Endodermal cell (in vitro differentiated cells): ENCODE measurements around the gene EPC2. TPM values are rescaled to one million over a fixed set of nuclear protein-coding genes. Genes with fewer than 3 reads are reported as not detected.

ENCODE experiments used
- DNase-seq: peaks from one replicate; pipeline ENCODE4 v3.0.0-alpha.2; 2017
- H3K27ac ChIP-seq: 2 replicates; pipeline ENCODE4 v1.5.1; 2013; ENCODE audit warnings: mild to moderate bottlenecking, low read depth, low read length, moderate library complexity
- H3K27me3 ChIP-seq: 2 replicates; pipeline ENCODE4 v1.6.1; 2013; ENCODE audit warnings: mild to moderate bottlenecking, low read length, moderate library complexity; ENCODE audit not compliant: insufficient read depth, control insufficient read depth, poor library complexity, severe bottlenecking
- H3K36me3 ChIP-seq: 2 replicates; pipeline ENCODE4 v1.7.0; 2013; ENCODE audit warnings: mild to moderate bottlenecking, low read length, moderate library complexity; ENCODE audit not compliant: control insufficient read depth, insufficient read depth
- H3K4me1 ChIP-seq: one replicate; pipeline ENCODE4 v1.7.0; 2013; ENCODE audit warnings: low read length; ENCODE audit not compliant: control insufficient read depth, insufficient read depth
- H3K4me3 ChIP-seq: 2 replicates; pipeline ENCODE4 v1.5.1; 2013; ENCODE audit warnings: mild to moderate bottlenecking, low read length, moderate library complexity
- H3K9ac ChIP-seq: 2 replicates; pipeline ENCODE4 v1.6.1; 2013; ENCODE audit warnings: mild to moderate bottlenecking, low read length, moderate library complexity; ENCODE audit not compliant: poor library complexity, severe bottlenecking; ENCODE audit errors: extremely low read depth
- H3K9me3 ChIP-seq: 2 replicates; pipeline ENCODE4 v1.6.1; 2013; ENCODE audit warnings: mild to moderate bottlenecking, low read length, moderate library complexity; ENCODE audit not compliant: control insufficient read depth
- H3K27ac Mint-ChIP-seq: 2 replicates; pipeline ENCODE4 v1.8.0; 2020; ENCODE audit warnings: mixed read lengths
- H3K27me3 Mint-ChIP-seq: 2 replicates; pipeline ENCODE4 v1.8.0; 2021; ENCODE audit warnings: mild to moderate bottlenecking, mixed read lengths; ENCODE audit not compliant: insufficient read depth
- H3K36me3 Mint-ChIP-seq: 2 replicates; pipeline ENCODE4 v1.8.0; 2020; ENCODE audit warnings: low read depth, mixed read lengths
- H3K4me1 Mint-ChIP-seq: 2 replicates; pipeline ENCODE4 v1.8.0; 2020; ENCODE audit warnings: mixed read lengths
- H3K4me3 Mint-ChIP-seq: 2 replicates; pipeline ENCODE4 v1.8.0; 2020; ENCODE audit warnings: mild to moderate bottlenecking, moderate library complexity, mixed read lengths
- H3K9me3 Mint-ChIP-seq: 2 replicates; pipeline ENCODE4 v1.8.0; 2020; ENCODE audit warnings: mild to moderate bottlenecking, mixed read lengths
- CTCF ChIP-seq: fragments of 200-600 bp; sonication (generic); conservative IDR thresholded peaks from 2 replicates; pipeline ENCODE4 v1.5.0; 2021; ENCODE audit warnings: antibody characterized with exemption, mild to moderate bottlenecking
- WGBS, 2 experiments: methylation state at CpG; one replicate each; pipeline versions ENCODE4 v1.1.5 to v1.1.7; 2013; ENCODE audit warnings: missing lambda C conversion rate in 2 of 2, mixed read lengths in 1 of 2; ENCODE audit not compliant: insufficient coverage in 1 of 2, insufficient read length in 1 of 2; 5-methylcytosine and 5-hydroxymethylcytosine counted together
- total RNA-seq, 2 donors: library from RNA; stranded (reverse); fragmentation: NEBNext Ultra II Directional in 1 of 2; extraction: Animal tissue kit (Norgen Biotek cat#: 25700) in 1 of 2; gene quantifications; 2 replicates in 1 of 2; 3 replicates in 1 of 2; pipeline ENCODE4 v1.2.1, GENCODE V29; 2021

Gene EPC2
- total RNA-seq, 2 donors from 2014 or later: 23.0 to 32.0 TPM

DNA sequence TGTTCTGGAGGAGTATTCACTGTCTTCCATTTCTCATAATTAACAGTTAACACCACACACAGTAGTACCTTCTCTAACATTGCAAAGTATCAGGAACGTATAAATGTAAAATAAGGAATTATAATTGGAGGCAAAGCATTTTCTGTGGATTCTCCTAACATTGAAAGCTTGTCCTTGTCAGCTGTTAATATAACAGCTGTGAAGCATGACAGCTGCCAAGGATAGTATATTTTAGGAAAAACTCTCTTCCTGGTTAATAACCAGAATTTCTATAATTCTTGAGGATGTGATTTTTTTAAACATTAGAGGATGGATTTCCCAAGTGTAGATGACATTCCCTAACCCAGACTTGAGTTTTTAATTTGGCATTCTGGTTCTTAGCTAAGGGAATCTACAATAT lies 110.3 kb downstream of the EPC2 start:
- Histone ChIP-seq H3K4me3 (no peak overlapping the region), H3K27ac (no peak overlapping the region), H3K27me3 (no peaks in the 10 kb centered on the region), H3K36me3 (peaks cover 24% of the 10 kb centered on the region), H3K9ac (no peak overlapping the region), H3K4me1 (peaks cover 4% of the 10 kb centered on the region), H3K9me3 (no peaks in the 10 kb centered on the region)
- no peak for DNase-seq
- Mint-ChIP-seq H3K27me3 (no peaks in the 10 kb centered on the region), H3K36me3 (peaks cover 25% of the 10 kb centered on the region), H3K4me3 (no peak overlapping the region), H3K4me1 (peaks cover 21% of the 10 kb centered on the region), H3K9me3 (no peaks in the 10 kb centered on the region), H3K27ac (no peak overlapping the region)
- TF ChIP-seq CTCF: no peak
- WGBS, 2 experiments: 100% methylated on average over 1 of the region's 1 CpG; no CpG with 5 or more reads in 1 of the 2 experiments

DNA sequence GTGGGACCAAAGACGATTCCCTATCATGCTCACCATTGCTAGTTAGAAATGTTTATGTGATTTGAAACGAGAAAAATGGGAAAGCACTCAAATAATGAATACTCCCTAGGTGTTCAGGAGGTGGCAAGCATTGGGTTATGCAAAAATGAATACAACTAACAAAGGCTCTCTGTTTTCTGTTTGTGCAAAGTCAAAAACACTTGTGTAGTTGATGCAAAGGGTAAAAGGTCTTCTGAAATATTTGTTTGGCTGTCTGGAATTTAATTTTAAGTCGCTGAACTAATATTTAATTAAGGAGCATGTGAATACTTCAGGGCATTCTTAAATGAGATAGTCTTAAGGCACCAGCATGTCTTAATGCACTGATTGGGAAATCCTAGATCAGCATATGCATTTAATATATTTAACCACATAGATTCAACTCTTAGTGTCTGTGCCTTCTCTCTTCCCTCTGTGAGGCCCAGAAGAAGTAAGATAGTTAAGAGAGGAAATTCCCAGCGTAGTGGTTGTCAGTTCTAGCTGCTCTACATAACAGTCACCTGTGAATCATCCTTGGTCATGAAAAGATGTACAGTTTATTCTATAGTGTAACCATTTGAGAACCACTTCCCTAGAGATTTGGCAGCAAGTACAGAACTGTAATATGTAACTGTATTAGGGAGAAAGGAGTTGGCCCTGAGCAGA lies 111.9 kb downstream of the EPC2 start:
- no peaks in the 10 kb centered on the region for H3K9me3 Mint-ChIP-seq
- Histone ChIP-seq H3K36me3 (peaks cover 24% of the 10 kb centered on the region), H3K27me3 (no peaks in the 10 kb centered on the region), H3K27ac (no peak overlapping the region), H3K4me1 (peaks cover 4% of the 10 kb centered on the region), H3K4me3 (no peak overlapping the region), H3K9me3 (no peaks in the 10 kb centered on the region), H3K9ac (no peak overlapping the region)
- WGBS, 2 experiments: 73 to 79% methylated on average over 2 to 4 of the region's 4 CpGs
- TF ChIP-seq CTCF: no peak
- no peak overlapping the region for H3K27ac Mint-ChIP-seq
- H3K4me1 Mint-ChIP-seq: peaks cover 14% of the 10 kb centered on the region
- no peaks in the 10 kb centered on the region for H3K27me3 Mint-ChIP-seq
- peaks cover 25% of the 10 kb centered on the region for H3K36me3 Mint-ChIP-seq
- H3K4me3 Mint-ChIP-seq: no peak overlapping the region
- no peak for DNase-seq

DNA sequence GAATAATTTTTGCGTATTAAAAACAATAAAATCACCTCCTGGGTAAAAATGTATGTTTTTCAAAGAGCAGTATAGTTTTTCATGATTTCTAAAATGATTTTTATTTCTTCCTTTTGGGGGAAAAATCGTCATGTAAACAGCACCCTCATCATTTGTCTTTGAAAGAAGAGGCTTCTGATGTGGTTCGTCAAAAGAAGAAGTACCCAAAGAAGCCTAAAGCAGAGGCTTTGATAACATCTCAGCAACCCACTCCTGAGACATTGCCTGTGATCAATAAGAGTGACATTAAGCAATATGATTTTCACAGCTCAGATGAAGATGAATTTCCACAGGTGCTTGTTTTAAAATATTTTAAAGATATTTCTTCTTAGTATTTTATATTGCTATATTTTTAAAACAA lies 120.3 kb downstream of the EPC2 start:
- no peaks in the 10 kb centered on the region for H3K9me3 Mint-ChIP-seq
- Histone ChIP-seq H3K36me3 (peaks cover 36% of the 10 kb centered on the region), H3K27me3 (no peaks in the 10 kb centered on the region), H3K9ac (no peak overlapping the region), H3K27ac (no peak overlapping the region), H3K4me1 (no peaks in the 10 kb centered on the region), H3K4me3 (no peak overlapping the region), H3K9me3 (no peaks in the 10 kb centered on the region)
- no peaks in the 10 kb centered on the region for H3K4me1 Mint-ChIP-seq
- no peak overlapping the region for H3K4me3 Mint-ChIP-seq
- 93 to 94% methylated on average over 2 to 3 of the region's 3 CpGs for WGBS, 2 experiments
- DNase-seq: no peak
- TF ChIP-seq CTCF: no peak
- no peak overlapping the region for H3K27ac Mint-ChIP-seq
- no peaks in the 10 kb centered on the region for H3K27me3 Mint-ChIP-seq
- H3K36me3 Mint-ChIP-seq: peaks cover 22% of the 10 kb centered on the region
